C4-2B (cell line): ENCODE results near the gene TAS2R41.

ENCODE experiments used
- CTCF ChIP-seq: fragments of 450-650 bp; conservative IDR thresholded peaks from 2 replicates; pipeline ENCODE4 v1.5.1; 2017; ENCODE audit warnings: mild to moderate bottlenecking
- ZFX ChIP-seq: fragments of 450-650 bp; IDR thresholded peaks from 2 replicates; pipeline ENCODE4 v1.6.1; 2017

GRCh38 chr7:143463957-143464356 lies 13.7 kb upstream of the TAS2R41 start:
- TF ChIP-seq CTCF (no peak), ZFX (no peak)
